Esophagus muscularis mucosa (tissue), 4 donors: ENCODE measurements around the gene ZNF516.

Experiments used
- EP300 ChIP-seq: sonication (generic); formaldehyde crosslinking; IDR thresholded peaks from one replicate; pipeline ENCODE4 v1.6.1; 2017; ENCODE audit warnings: antibody characterized with exemption
- POLR2A ChIP-seq: fragments of 450-650 bp; IDR thresholded peaks from one replicate; pipeline ENCODE4 v1.6.1; 2017; ENCODE audit warnings: antibody characterized with exemption, moderate library complexity, mild to moderate bottlenecking, low read depth
- TF ChIP-seq, protein P1 (sequence below), 3 experiments: fragments of 200-600 bp in 2 of 3; fragments of 450-650 bp in 1 of 3; sonication (generic) in 2 of 3; IDR thresholded peaks; one replicate each; pipeline ENCODE4 v1.5.1; 2017 to 2019; ENCODE audit warnings: antibody characterized with exemption in 3 of 3, mild to moderate bottlenecking in 2 of 3, moderate library complexity in 1 of 3

DNA sequence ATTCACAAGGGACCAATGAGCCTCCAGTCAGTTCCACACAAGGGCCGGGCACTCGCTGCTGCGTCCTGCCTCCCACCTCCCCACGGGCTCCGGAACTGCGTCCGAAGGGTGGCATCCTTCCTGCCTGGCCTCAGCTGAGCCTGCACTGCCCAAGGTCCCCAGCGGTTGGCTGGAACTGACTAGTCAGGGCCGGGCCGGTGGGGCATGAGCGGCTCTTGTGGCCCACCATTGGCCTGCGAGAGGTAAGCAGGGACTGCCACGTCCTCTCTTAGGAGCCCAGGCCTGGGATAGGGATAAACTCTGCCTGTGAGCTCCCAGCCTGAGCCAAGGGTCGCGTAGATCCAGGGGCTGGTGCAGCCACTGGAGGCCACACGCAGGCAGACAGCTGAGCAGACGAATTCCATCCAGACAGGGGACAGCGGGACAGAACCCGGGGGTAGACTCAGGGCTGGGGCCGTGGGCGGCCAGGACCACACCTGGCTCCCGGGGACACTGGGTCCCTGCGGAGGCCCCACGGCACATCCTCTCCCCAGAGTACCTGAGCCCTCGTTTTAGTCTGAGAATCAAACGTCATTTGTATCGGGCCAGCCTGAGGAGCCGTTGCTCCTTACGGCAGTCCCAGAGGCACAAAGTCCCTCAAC lies 148.4 kb downstream of the ZNF516 start:
- TF ChIP-seq, protein P1, sequence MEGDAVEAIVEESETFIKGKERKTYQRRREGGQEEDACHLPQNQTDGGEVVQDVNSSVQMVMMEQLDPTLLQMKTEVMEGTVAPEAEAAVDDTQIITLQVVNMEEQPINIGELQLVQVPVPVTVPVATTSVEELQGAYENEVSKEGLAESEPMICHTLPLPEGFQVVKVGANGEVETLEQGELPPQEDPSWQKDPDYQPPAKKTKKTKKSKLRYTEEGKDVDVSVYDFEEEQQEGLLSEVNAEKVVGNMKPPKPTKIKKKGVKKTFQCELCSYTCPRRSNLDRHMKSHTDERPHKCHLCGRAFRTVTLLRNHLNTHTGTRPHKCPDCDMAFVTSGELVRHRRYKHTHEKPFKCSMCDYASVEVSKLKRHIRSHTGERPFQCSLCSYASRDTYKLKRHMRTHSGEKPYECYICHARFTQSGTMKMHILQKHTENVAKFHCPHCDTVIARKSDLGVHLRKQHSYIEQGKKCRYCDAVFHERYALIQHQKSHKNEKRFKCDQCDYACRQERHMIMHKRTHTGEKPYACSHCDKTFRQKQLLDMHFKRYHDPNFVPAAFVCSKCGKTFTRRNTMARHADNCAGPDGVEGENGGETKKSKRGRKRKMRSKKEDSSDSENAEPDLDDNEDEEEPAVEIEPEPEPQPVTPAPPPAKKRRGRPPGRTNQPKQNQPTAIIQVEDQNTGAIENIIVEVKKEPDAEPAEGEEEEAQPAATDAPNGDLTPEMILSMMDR (IDR thresholded peaks at IDR 0.05): no peak
- TF ChIP-seq POLR2A (no peak), EP300 (no peak)
